Measurements from ENCODE around the gene DOCK3.

DOCK3 gene

GRCh38 chr3:50805321-50805720, 130.6 kb downstream of the DOCK3 start:
- TF ChIP-seq SPI1 (IDR thresholded peaks at IDR 0.05; ENCODE audit: borderline replicate concordance, low read depth), result no peak
- no peak for TF ChIP-seq POLR2AphosphoS5 (IDR thresholded peaks at IDR 0.05; ENCODE audit: low read depth)
- TF ChIP-seq CTCF (IDR thresholded peaks at IDR 0.05; ENCODE audit: insufficient read depth, low read length), result no peak
- TF ChIP-seq REST (IDR thresholded peaks at IDR 0.05; ENCODE audit: insufficient replicate concordance, low read depth), result no peak
- TF ChIP-seq GABPA (IDR thresholded peaks at IDR 0.05; ENCODE audit: low read depth), result no peak
- Histone ChIP-seq H3K27ac (replicated peaks) (no peak overlapping the region), H3K27me3 (ENCODE audit: insufficient read depth, poor library complexity, severe bottlenecking) (no peaks in the 10 kb centered on the region), H3K4me3 (replicated peaks; ENCODE audit: insufficient read depth, low read length) (no peak overlapping the region)
- no peak for DNase-seq (ENCODE audit: low read depth in 1 of 2, low spot score in 1 of 2)

GRCh38 chr3:50806031-50806430, 131.3 kb downstream of the DOCK3 start:
- TF ChIP-seq GABPA (IDR thresholded peaks at IDR 0.05; ENCODE audit: low read depth) (no peak), REST (IDR thresholded peaks at IDR 0.05; ENCODE audit: insufficient replicate concordance, low read depth) (no peak), SPI1 (IDR thresholded peaks at IDR 0.05; ENCODE audit: borderline replicate concordance, low read depth) (no peak), CTCF (IDR thresholded peaks at IDR 0.05; ENCODE audit: insufficient read depth, low read length) (no peak)
- H3K4me3 ChIP-seq (replicated peaks; ENCODE audit: insufficient read depth, low read length), result no peak overlapping the region
- H3K27me3 ChIP-seq (ENCODE audit: insufficient read depth, poor library complexity, severe bottlenecking), result no peaks in the 10 kb centered on the region
- no peak overlapping the region for H3K27ac ChIP-seq (replicated peaks)
- no peak for DNase-seq (ENCODE audit: low read depth in 1 of 2, low spot score in 1 of 2)

- H3K4me3 ChIP-seq (replicated peaks; ENCODE audit: insufficient read depth, low read length), result no peak overlapping the region
These were observed 132.1 kb downstream of the DOCK3 start for GRCh38 chr3:50806806-50807205.

More at GRCh38 chr3:50806806-50807205, 132.1 kb downstream of the DOCK3 start:
- Histone ChIP-seq H3K27ac (replicated peaks) (no peak overlapping the region), H3K27me3 (ENCODE audit: insufficient read depth, poor library complexity, severe bottlenecking) (no peaks in the 10 kb centered on the region)
- no peak for DNase-seq (ENCODE audit: low read depth in 1 of 2, low spot score in 1 of 2)
- no peak for TF ChIP-seq CTCF (IDR thresholded peaks at IDR 0.05; ENCODE audit: insufficient read depth, low read length)
- no peak for TF ChIP-seq GABPA (IDR thresholded peaks at IDR 0.05; ENCODE audit: low read depth)
- TF ChIP-seq REST (IDR thresholded peaks at IDR 0.05; ENCODE audit: insufficient replicate concordance, low read depth), result no peak
- TF ChIP-seq POLR2AphosphoS5 (IDR thresholded peaks at IDR 0.05; ENCODE audit: low read depth), result no peak
- no peak for TF ChIP-seq SPI1 (IDR thresholded peaks at IDR 0.05; ENCODE audit: borderline replicate concordance, low read depth)

All from HL-60 (cell line).